Stimulated activated CD8-positive, alpha-beta memory T cell treated with anti-CD3 and anti-CD28 coated beads, Interleukin-4, amount 100 ng/mL, for 48 hours (primary cell): ENCODE measurements around the gene LIX1L.
A peak's percentile ranks its signal among the peaks of the same experiment; 100 is the strongest.

Experiments
- DNase-seq: peaks from one replicate; pipeline ENCODE4 v3.0.0-alpha.2; 2020

LIX1L gene

GRCh38 chr1:145985129-145985501 is 27.3 kb upstream of the LIX1L start:
- DNase-seq: no peak

GRCh38 chr1:145983960-145984830 is 26.4 kb upstream of the LIX1L start:
- no peak for DNase-seq

GRCh38 chr1:145983206-145983675 is 25.4 kb upstream of the LIX1L start:
- no peak for DNase-seq

GRCh38 chr1:145982010-145982723 is 24.4 kb upstream of the LIX1L start:
- DNase-seq: no peak

- no peak for DNase-seq
Measured at GRCh38 chr1:145980457-145980994, 22.7 kb upstream of the LIX1L start.

GRCh38 chr1:145979746-145980456 is 22.1 kb upstream of the LIX1L start:
- DNase-seq: peak; percentile 36

GRCh38 chr1:145978854-145979745 is 21.3 kb upstream of the LIX1L start:
- DNase-seq: peak; percentile 85

- no peak for DNase-seq
Measured at GRCh38 chr1:145978471-145978853, 20.6 kb upstream of the LIX1L start.

- peak; percentile 77 for DNase-seq
Measured at GRCh38 chr1:145977486-145978470, 20.0 kb upstream of the LIX1L start.

- DNase-seq: no peak
Measured at GRCh38 chr1:145977016-145977415, 19.2 kb upstream of the LIX1L start.

GRCh38 chr1:145975216-145975615 is 17.4 kb upstream of the LIX1L start:
- DNase-seq: no peak

- DNase-seq: no peak
Measured at GRCh38 chr1:145974721-145975120, 16.9 kb upstream of the LIX1L start.

GRCh38 chr1:145972580-145972979 is 14.8 kb upstream of the LIX1L start:
- DNase-seq: no peak

GRCh38 chr1:145967288-145967687 is 9.5 kb upstream of the LIX1L start:
- no peak for DNase-seq

- DNase-seq: no peak
Measured at GRCh38 chr1:145965119-145965744, 7.4 kb upstream of the LIX1L start.

GRCh38 chr1:145964328-145965118 is 6.7 kb upstream of the LIX1L start, which contains the start of the genes ANKRD34A and POLR3GL:
ANKRD34A (minus strand) TSS chr1:145964575; CDS start chr1:145961759, 2,816 bp downstream.
POLR3GL (plus strand) TSS chr1:145964690; CDS start chr1:145974866, 10,176 bp downstream.
- peak; percentile 93 for DNase-seq

- DNase-seq: no peak
Measured at GRCh38 chr1:145963265-145964019, 5.6 kb upstream of the LIX1L start.
